GM18907 (cell line): ENCODE measurements around the gene VAV2.
"Not testable (repeated sequence)": the region's sequence is repeated elsewhere in the genome, so short reads cannot be mapped to it uniquely, and the experiment has no call there.

Experiments
- ATAC-seq: cut with Tn5 transposase; IDR thresholded peaks from one replicate; pipeline ENCODE4 v1.9.1; 2021; ENCODE audit warnings: mild to moderate bottlenecking, moderate library complexity; ENCODE audit not compliant: unreplicated experiment

The VAV2 gene

DNA sequence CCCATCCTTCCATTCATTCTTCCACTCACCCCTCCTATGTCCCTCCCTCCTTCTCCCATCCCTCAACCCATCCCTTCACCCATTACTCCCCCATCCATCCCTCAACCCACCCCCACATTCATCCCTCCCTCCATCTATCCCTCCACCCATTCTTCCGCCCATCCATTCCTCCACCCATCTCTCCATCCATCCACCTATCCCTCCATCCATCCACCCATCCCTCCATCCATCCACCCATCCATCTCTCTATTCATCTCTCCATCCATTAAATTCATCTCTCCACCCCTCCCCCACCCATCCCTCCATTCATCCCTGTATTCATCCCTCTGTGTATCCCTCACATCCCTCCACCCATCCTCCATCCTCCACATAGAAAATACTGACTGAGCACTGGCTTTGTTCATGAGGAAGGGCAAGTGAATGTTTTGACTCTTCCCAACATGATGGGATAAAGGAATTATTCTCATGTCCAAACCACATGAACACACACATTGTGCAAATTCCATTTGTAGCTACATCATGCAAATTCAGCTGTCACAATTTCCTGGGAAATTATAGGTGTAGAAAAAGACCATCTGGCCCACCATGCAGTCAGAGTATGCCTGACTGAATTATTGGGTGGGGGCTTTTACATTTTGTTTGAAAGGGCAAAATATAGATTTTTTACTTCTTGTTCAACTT is 6.9 kb upstream of the VAV2 start:
- ATAC-seq: no peak

DNA sequence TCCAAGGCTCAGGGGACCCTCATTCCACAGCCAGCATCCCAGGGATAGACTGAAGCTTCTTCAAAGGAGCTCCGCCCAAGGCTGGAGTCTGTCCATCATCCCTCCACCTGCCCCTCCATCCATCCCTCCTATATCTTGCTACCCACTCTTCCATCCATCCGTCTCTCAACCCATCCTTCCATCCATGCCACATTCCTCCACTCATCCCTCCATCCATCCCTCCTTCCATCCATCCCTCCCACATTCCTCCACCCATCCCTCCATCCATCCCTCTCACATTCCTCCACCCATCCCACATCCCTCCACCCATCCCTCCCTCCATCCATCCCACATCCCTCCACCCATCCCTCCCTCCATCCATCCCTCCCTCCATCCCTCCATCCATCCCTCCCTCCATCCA is 5.5 kb upstream of the VAV2 start:
- ATAC-seq: no peak

DNA sequence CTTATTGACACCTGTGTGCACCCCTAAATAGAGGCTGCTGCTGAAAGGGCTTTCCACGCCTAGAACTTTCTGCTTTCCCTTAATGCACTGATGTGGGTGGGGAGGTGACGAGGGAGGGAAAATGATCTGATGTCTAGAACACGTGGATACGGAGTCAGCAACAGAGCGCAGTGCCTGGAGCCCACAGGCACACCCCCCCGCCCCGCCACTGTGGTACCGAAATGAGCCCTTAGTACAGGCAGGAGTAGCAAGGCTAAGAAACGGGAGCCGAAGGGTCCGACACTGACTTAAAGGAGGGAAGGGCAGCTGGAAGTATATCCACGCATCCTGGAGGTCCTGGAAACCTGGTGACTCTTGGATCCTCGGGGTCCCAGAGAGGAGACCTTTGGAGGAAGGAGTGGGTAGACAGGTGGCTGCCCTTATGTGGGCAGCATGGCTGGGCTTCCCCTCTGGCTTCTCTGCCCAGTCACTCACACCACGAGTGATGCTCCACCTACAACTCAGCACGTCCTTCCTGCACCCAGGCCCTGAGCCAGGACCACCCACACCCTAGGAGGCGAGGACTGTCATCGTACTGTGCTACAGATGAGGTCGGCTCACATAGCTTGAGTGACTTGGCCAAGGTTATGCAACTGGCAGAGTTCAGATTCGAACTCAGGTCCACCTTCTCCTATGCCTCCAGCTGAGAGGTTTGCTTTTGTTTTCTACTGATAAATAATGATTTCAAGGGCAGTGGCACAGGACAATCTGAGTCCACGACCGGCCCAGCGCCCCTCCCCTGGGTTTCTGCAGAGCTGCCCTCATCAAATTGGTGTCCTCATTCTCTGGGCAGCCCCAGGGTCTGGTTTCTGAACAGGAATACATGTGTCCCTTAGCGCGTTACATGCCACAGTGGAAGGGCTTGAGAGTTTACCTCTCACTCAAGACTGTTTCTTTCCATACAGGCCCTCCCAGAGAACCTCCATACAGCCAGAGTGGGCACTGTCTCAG is 4.7 kb upstream of the VAV2 start:
- no peak for ATAC-seq

DNA sequence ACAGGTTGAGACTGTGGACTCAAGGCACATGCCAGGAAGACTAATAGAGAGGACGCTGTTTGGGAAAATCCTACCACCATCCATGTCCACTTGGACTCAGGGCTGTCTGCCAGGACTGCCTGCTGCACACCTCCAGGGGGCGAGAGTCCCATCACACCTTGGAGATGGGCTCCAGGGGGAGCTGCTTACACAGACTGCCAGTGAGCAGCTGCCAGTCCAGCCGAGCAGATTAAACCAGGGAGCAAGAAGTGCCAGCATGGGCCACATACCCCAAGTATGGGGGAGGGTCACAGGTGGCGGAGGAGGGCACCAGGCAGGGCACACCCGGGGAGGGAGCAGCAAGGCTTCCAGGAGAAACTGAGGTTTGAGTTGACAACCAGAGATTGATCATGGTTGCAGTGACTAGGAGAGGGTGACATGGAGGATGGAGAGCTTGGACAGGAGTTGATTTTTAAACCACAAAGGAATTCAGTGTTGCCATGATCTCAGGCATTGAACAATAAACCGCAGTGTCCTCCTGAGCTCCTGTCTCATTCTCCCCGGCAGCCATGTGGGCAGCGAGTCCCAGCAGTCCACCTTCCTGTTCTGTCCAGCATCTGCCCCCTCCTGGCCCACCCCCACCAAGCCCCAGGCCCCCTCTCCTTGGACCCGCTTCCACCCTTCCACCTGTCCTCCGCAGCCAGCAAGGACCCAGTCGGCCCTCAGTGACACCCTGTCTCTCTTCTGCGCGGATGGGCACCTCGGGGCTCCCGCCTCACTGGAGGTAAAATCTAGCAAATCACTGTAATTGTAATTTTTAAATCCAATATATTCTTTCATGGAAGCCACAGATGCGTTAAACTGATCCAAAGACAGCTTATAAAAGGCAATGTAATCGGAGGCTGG is 3.1 kb upstream of the VAV2 start:
- ATAC-seq: no peak

DNA sequence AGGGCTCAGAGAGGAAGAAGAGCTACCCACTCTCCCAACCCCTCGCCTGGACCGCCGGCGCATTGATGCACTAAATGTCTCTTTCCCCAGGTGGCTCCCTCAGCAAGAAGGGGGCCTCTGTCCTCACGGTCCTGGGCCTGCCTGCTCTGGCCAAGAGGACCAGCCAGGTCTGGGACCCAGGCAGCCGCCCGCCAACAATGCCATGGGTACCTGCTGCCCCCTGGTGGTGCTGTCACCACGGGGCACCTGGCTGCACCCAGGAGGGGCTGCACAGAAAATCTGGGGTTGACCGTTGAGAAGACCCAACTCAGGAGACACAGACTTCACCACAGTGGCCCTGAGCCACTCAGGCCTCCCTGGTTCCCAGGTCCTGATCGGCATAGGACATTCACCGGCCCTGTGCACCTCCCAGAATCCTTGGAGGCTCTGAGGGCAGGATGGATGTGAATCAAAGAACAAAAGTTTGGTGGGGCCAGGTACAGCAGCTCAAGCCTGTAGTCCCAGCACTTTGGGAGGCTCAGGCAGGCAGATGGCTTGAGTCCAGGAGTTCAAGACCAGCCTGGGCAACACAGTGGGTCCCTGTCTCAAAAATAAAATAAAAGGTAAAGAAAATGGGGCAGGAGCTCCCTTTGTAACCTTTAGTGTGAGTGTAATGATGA is 2.4 kb upstream of the VAV2 start:
- ATAC-seq: no peak

DNA sequence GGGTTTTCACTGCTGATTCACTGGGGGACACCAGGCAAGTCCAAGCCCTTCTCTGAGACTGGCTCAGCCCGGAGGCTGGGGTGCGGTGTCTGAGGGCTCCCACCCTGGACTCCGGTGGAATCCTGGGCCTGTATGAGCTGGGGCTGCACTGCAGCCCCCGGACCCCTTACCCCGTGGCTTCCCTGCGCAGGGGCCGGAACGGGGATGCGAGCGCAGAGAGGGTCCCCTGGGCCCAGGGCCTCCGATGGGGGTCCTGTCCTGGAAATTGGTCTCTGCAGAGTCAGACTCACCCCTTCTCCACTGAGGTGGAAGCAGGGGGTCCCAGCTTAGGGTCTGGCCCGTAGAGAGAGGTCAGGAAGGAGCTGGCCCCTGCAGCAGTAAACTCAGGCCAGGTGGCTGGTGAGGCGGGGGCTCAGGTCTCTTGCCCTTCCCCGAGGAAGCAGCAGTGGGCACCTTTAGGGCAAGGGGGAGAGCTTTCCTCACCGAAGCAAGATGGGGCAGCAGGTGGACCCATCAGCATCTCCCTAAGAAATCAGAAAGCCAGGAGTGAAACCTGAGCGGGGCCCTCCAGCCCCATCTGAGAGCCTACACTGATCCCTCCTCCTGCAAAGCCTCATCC is 1.6 kb upstream of the VAV2 start:
- ATAC-seq: no peak

DNA sequence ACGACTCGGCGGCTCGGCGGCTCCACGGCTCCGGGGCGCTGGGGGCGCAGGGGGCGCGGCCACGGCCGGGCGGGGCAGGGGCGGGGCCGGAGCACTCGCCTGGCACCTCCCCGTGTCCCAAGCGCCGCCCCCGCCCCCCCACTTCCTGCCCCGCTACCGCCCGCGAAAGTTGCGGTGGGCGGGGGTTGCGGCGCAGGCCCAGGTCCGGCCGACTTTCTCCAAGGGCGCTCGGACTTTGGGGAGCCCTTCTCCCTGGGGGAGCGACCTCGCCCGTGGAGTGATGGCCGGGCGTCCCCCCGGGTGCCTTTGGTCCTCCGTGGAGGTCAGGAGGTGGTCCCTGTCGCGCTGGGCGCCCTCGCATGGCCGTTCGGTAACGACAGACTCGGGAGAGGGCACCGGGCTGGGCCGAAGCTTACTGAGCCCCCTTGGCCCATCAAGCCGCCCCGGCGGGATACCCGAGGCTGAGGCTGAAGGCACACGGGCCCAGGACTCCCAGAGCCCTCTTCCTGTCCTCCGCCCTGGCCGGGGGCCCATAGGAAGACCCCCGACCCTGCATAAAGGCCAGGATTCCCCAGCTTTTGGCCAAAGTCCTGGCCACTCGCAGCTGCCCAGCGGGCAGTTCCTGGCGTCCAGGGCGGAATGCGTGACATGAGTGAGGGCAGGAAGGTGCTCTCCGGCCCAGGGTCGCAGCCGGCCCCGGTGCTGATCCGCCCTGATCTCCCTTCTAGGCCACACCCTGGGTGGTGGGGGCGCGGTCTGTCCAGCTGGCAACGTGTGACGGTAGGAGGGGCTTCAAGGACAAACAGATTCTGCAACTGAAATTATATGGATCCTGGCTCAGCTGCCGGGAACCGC is 883 bp upstream of the VAV2 start:
- ATAC-seq: peak; percentile 52

DNA sequence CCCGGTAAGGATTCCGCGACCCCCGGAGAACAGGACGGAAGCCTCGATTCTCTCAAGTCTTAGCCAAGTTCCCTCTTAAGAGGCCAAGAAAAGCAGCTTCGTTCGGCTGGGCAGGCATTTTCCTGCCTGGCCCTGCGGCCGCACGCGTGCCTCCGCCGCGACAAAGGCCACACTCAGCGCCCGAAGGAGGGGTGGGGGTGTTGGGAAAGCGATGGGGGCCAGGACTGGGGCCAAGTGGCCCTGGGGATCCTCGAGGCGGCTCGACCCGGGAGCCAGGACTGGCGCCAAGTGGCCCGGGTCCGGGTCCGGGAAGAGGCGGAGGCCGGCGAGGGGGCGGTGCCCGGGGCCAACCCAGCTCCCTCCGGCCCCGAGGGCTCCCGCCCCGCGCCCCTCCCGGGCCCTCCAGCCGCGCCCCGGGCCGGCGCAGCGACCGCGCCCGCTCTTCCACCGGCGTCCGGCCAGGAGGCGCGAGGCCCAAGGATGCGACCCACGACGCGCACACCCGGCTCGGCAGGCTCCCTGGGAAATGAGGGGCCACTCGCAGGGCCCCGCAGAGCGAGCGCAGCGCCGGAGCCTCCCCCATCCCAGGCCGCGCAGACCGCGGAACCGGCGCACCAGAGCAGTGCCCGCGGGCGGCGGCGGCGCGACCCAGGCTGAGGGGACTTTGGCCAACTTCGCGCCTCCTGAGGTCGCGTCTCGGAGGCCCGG is 756 bp downstream of the VAV2 start:
- peak; percentile 17 for ATAC-seq

DNA sequence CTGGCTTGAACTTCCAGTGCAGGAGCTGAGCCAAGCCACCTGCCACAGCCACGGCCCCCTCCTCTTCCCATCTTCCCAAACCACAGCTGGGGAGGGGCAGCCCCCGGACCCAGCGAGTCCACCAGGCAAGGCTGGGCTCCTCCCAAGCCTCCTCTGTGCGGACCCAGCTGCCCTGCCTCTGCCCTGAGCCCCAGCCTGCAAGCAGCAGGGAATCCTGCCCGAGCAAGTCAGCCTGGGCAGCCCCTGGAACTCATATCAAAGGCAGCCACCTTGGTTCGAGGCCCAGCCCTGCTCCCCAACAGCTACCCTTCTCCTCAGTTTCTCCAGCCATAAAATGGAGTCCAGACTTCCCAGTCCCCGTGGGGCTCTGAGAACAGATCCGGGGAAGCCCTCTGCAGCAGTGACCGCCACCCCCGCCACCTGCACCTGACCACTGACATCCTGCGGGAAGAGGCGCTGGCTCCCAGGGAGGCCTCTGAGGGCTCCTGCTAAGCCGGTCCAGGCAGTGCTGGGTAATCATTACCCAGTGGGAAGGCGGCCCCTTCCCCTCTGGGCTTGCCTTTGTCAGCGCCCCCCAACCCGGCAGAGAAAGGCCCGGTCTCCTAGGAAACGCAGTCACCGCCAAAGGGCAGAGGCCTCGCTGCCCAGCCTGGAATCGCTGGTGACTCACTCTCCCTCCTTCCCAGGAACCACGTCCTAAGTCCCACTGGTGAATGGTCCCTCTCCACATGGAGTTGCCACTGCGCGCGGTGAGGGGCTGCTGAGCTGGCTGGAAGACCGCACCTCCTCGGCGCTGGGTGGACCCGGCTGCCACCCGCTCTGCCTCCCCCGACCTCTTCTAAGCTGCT is 1.5 kb downstream of the VAV2 start:
- no peak for ATAC-seq

DNA sequence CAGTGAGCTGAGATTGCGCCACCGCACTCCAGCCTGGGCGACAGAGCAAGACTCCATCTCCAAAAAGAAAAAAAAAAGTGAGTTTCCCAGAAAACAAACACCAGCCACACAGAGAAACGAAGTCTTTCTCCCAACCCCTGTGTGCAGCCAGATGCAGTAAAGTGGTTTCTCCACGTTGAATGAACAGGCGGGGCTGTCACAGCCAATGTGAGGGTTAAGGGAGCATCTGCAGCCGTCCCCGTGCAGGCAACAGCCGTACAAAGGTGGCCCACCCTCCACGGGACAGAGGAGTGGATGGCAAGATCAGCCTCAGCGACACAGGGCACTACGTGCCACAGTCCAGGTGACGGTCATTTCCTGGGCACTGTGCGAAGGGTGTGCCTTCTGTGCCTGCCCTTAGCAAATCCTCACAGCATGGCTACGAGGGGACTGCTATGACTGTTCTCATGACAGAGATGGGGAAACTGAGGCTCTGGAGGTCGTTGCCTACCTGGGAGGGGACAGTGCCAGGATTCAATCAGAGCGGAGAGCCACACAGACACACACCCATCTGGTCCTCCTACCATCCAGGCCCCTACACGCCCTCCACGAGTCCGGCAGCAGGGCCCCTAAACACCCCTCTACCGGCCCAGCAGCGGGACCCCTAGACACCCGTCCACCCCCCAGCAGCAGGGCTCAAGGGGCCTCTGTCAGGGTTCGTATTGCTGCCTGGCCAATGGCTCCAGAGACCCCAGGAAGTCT is 2.3 kb downstream of the VAV2 start:
- no peak for ATAC-seq

DNA sequence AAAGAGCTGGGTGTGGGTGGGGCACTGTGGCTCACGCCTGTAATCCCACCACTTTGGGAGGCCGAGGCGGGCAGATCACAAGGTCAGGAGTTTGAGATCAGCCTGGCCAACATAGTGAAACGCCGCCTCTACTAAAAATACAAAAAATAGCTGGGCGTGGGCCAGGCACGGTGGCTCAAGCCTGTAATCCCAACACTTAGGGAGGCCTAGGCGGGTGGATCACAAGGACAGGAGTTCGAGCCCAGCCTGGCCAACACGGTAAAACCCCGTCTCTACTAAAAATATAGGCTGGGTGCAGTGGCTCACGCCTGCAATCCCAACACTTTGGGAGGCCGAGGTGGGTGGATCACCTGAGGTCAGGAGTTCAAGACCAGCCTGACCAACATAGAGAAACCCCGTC is 3.4 kb downstream of the VAV2 start:
- not testable (repeated sequence) for ATAC-seq

DNA sequence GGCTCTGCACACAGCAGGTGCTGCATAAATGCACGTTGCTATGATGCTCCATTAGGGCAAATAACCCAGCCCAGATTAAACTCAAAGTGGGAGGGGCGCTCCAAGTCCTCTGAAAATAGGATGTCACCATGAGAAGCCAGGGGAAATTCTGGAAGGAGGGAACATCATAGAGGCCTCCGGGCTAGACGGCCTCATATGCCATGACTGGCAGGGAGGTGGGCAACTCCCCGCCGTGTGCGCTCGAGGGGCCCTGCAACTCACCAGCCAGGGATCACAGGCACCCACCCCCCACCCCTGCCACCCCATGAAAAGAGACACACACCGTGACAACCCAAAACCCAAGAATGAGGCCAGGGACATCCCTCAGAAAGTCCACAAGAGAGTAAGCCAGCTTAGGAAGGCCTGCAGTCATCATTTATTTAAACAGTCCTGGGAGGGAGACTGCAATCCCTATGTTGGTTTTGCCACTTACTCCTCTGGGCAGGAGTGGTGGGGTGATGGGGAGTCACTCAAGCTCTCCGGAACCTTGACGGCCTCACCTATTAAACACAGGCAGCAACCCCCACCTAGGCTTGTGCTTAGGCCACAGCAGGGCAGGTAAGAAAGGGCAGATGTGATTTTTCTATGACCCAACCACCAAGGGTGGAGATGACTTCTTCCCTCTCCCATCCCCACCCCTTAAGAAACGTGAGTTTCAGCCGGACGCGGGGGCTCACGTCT is 4.0 kb downstream of the VAV2 start:
- no peak for ATAC-seq

DNA sequence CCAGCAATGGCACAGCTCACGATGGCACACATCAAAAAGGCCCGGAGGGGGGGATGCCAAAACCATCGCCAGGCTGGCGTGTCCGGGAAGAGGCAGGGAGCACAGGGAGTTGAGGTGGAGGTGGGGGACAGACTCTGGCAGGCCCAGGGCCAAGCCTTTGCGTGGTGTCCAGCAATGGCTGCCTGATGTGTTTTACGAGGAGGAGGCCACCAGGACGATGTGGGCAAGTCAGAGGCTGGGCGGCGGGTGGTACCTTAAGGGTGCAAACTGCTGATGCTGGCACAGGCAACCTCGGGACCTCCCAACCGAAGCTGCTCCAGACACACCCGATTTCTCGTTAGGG is 4.7 kb downstream of the VAV2 start:
- ATAC-seq: no peak

DNA sequence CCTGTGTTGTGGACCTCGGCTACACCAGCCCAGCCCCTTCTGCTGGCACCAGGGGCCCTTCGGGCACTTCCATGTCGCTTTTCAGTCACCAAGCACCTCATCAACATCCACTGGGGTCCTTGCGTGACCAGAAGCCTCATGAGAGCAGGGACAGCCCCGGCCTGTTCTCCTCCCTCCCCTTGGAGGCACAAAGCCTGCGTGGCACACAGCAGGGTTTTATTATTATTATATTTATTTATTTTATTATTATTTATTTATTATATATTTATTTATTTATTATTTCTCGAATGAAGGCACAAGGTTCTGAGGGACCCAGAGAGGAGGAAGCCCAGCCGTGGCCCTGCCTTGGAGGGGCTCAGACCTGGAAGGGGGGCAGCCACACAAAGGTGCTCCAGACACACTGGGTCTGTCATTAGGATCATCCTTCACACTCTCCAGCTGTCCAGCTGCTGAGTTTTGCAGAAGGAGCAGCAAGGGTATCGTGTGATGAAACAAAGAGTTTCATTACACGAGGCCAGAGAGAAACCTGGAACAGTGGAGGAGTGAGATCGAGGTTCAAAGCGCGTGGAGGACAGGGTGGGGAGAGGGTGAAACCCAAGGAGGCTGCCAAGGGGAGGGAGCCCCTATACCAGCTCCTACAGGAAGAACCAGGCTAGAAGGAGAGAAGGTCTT is 5.2 kb downstream of the VAV2 start:
- no peak for ATAC-seq

DNA sequence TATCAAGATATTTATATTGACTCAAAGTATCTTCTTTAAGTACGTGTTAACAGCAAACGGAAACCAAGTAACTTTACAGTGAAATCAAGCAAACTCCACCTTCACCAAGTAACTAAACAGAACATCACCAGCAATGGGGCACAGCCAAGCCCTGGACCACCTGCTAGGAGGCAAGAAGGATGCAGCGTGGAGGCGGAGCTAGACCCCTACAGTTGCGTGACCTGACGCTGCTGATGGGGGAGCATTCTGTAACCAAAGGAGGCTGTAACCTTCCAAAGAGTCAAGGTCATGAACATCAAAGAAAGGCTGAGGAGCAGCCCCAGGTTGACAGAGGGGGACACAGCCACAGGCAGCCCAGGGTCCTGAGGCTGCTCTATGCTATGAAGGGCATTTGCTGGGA is 6.1 kb downstream of the VAV2 start:
- no peak for ATAC-seq
